ENCODE measurements around the gene EEFSEC.

Gene EEFSEC

GRCh38 chr3:128339491-128340012 lies 186.3 kb downstream of the EEFSEC start:
- no peak for DNase-seq

- DNase-seq = no peak
These were observed 187.1 kb downstream of the EEFSEC start for GRCh38 chr3:128340198-128340903.

- DNase-seq = no peak
These were observed 187.7 kb downstream of the EEFSEC start for GRCh38 chr3:128340904-128341555.

- no peak for DNase-seq
These were observed 188.5 kb downstream of the EEFSEC start for GRCh38 chr3:128341659-128342395.

- no peak for DNase-seq
These were observed 189.5 kb downstream of the EEFSEC start for GRCh38 chr3:128342701-128343180.

- no peak for DNase-seq
These were observed 190.2 kb downstream of the EEFSEC start for GRCh38 chr3:128343287-128344051.

GRCh38 chr3:128344052-128344735 lies 190.9 kb downstream of the EEFSEC start:
- no peak for DNase-seq

GRCh38 chr3:128345196-128345595 lies 191.9 kb downstream of the EEFSEC start:
- no peak for DNase-seq

GRCh38 chr3:128346562-128346961 lies 193.3 kb downstream of the EEFSEC start:
- DNase-seq = no peak

- DNase-seq = no peak
These were observed 194.0 kb downstream of the EEFSEC start for GRCh38 chr3:128347282-128347681.

- DNase-seq = no peak
These were observed 194.8 kb downstream of the EEFSEC start for GRCh38 chr3:128348075-128348474.

GRCh38 chr3:128348805-128349531 lies 195.7 kb downstream of the EEFSEC start:
- no peak for DNase-seq

GRCh38 chr3:128349963-128350599 lies 196.8 kb downstream of the EEFSEC start:
- DNase-seq = no peak

GRCh38 chr3:128351546-128351945 lies 198.3 kb downstream of the EEFSEC start:
- DNase-seq = no peak

GRCh38 chr3:128352326-128352725 lies 199.0 kb downstream of the EEFSEC start:
- DNase-seq = no peak

GRCh38 chr3:128353361-128353965 lies 200.2 kb downstream of the EEFSEC start:
- no peak for DNase-seq

GRCh38 chr3:128353991-128354687 lies 200.9 kb downstream of the EEFSEC start:
- no peak for DNase-seq

GRCh38 chr3:128354788-128355542 lies 201.7 kb downstream of the EEFSEC start:
- DNase-seq = no peak

GRCh38 chr3:128355543-128355919 lies 202.2 kb downstream of the EEFSEC start:
- DNase-seq = no peak

Measured in CD4-positive, alpha-beta T cell treated with Interleukin-1 beta for 1 hour (primary cell).